T follicular helper cell (primary cell): ENCODE data around the gene CARMIL1.
"Not testable (repeated sequence)": the region's sequence is repeated elsewhere in the genome, so short reads cannot be mapped to it uniquely, and the experiment has no call there.

Experiments used
- DNase-seq: peaks from one replicate; pipeline ENCODE4 v3.0.0-alpha.2; 2020; ENCODE audit warnings: low read depth

The CARMIL1 gene

GRCh38 chr6:25370178-25371036 lies 91.2 kb downstream of the CARMIL1 start:
- DNase-seq, result no peak

DNA sequence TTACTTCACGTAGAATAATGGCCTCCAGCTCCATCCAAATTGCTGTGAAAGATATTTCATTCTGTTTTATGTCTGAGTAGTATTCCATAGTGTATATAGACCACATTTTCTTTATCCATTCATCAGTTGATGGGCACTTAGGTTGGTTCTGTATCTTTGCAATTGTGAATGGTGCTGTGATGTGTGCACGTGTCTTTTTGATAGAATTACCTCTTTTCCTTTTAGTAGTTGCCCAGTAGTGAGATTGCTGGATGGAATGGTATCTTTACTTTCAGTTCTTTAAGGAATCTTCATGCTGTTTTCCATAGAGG lies 91.8 kb downstream of the CARMIL1 start:
- no peak for DNase-seq

- no peak for DNase-seq
Measured at GRCh38 chr6:25375125-25375524, 96.0 kb downstream of the CARMIL1 start.

DNA sequence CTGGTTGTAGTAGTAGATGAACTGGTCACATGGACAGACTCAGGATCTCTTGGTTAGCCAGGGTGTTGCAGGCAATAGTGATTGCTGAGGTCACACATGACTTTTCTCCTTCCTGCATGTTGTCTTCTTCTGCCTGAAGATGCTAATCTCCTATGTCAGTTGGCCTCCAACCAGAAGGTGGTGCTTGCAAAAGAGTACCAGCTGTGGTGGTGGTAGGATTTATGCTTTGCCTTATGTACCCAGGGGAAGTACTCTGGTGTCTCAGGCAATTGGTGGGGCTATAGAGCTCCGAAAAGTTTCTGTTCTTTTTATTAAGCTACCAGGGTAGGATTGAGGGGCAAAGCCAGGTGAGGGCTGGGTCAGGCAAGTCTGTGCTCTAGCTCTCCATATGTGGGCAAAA lies 98.5 kb downstream of the CARMIL1 start:
- DNase-seq, result no peak

- no peak for DNase-seq
Measured at GRCh38 chr6:25381077-25381476, 101.9 kb downstream of the CARMIL1 start.

- not testable (repeated sequence) for DNase-seq
Measured at GRCh38 chr6:25382476-25382875, 103.3 kb downstream of the CARMIL1 start.

DNA sequence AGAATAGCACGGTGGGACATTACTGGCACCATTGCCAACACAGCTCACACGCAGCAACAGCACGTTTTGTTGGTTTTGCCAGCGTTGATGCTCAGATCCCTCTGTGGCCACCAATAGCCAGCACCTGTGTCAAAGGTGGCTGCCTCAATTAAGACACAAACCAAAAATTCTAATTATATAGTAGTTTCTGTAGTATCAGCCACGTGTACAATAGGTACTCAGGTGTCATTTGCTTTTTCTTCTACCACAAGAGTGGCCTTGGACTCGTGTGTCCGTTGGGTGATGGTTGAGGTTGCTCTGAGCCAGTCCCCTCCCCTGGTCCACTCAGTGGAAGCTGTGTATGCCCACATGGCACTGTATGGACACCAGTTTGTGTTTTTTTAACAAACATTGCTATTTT lies 105.1 kb downstream of the CARMIL1 start:
- DNase-seq, result no peak

GRCh38 chr6:25384967-25385366 lies 105.8 kb downstream of the CARMIL1 start:
- DNase-seq, result no peak

DNA sequence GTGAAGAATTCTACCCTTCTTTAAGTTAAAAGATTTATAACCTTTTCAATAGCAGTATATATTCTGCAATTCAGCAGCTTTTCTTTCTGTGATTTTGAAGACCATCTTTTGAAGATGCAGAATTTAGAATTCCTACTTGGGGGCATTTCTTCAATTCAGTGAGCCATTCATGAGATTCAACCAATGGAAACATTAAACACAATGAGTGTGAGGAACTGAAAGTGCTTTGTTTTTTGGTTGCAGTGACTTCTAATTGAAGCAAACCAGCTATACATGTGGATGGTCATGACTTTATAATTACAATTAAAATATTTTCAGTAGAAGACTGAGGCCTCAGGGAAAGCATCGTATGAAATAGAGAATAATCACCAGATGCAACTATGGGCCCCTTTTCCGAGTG lies 108.3 kb downstream of the CARMIL1 start:
- no peak for DNase-seq

DNA sequence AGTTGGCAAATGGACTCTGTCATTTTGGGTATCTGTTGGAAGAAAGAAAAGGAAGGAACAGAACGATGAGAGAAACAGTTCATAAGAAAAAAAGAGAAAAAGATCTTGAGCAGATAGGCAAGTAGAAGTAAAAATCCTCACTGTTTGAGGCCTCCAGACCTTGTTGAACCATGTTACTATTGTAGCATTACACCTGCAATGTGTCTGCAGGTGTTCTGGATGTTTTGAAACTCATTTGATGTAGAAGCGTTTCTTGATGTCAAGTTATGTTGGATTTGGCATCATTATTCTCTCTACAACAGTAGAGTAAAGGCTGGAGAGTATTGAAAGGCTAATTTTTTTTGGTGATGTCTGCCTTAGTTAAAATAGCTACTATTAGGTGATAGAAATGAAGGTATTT lies 108.7 kb downstream of the CARMIL1 start:
- DNase-seq, result no peak

DNA sequence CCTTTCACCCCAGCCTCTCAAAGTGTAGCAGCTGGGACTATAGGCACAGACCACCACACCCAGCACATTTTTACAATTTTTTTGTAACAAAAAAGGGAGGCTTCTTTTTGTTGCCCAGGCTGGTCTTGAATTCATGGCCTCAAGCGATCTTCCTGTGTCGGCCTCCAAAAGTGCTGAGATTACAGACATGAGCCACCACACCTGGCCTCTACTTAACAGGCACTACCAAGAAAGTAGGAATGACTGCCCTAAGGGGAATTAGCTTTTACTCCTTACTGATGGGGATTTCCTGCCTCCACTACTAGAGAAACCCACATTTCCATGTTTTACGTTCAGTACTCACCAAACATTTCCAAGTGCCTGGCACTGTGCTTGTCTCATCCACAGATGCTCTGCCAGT lies 109.6 kb downstream of the CARMIL1 start:
- DNase-seq, result no peak

DNA sequence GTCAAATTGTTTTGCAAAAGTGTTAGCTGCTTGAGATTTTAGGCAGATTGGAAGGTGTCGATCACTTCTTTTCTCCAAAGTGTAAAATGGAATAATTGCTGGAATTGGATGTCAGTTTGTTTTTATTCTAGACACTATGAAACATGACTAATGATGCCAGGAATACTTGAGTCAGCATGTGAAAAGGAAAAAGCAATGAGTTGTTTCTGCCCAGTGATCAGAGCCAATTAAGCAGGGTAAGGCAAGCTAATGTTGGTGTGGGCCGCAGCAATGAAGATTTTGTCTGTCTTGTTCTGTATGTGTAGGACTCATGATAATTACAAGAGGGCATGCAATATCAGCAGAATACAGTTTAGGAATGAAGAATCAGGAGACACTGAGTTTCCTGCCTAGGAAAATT lies 110.3 kb downstream of the CARMIL1 start:
- DNase-seq, result no peak

GRCh38 chr6:25392372-25392771 lies 113.2 kb downstream of the CARMIL1 start:
- no peak for DNase-seq

DNA sequence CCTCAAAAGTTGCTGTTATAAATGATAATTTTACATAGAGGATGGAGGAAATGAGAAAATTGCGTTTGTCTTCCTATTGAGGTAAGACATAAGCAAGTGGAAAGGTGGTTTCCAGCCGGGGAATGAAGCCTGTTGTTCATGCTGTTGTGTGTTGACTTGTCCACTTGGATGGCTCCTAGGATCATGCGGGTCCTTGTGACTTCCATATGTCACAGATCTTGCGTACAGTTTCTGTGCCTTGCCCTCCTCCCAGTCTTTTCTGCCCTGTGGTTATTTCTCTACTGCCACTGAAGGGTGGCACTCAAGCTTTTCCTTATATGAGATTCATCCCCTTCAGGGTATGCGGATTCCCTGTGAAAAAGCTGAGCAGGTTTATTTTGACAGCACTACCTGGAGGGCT lies 116.6 kb downstream of the CARMIL1 start:
- DNase-seq, result no peak

GRCh38 chr6:25397406-25397805 lies 118.2 kb downstream of the CARMIL1 start:
- DNase-seq, result no peak

- no peak for DNase-seq
Measured at GRCh38 chr6:25399885-25400284, 120.7 kb downstream of the CARMIL1 start.

DNA sequence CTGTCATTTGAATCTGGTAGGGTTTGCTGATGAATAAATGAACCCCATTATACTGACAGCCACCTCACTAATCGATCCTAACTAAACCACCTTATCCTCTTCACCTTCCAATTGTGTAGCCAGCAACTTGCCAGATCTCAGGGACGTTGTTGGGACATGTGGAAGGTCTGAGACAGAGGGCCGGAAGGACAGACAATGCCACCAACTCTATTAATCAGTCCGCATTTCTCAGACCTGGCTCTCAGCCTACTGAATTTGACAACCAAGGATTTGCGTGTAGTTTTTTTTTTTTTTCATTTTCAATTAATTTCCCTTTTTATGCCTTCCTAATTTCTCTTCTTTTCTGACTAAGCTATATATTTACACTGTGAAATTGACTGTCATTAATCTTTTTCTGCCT lies 122.5 kb downstream of the CARMIL1 start:
- no peak for DNase-seq

DNA sequence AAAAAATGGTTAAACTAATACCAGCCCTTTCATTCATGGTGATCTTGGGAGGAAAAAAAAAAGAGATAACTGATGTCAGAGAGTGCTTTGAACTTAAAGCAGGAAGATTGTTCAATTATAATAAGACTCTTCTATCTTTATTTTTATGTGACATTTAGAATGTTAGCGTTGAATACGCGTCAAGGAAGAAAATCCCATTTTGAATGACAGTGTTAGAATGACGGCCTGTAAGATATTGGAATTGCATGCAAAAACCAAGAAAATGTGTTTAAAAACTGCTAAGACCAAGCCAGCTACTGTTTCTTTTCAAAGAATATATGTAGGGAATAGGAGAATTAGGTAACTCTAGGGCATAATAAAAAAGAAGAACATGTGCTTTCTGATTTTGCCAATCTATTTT lies 123.0 kb downstream of the CARMIL1 start:
- DNase-seq, result no peak

DNA sequence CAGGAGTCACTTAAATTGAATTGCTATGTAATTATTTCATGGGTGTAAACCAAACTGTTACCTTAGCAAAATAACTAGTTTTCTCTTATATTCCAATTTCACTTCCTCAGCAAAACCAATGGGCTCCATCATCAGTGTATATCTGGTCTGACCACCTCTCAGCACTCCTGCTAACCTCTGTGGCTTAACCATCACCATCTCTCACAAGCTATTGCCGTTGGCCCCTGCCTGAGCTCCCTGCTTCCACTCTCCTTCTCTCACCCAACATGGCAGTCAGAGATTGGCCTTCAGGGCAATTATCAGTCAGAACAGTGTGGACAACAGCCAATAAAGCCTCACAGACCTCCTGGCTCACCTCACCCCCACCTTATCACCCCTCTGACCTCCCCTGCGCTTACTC lies 124.0 kb downstream of the CARMIL1 start:
- DNase-seq, result no peak

- no peak for DNase-seq
Measured at GRCh38 chr6:25404091-25404490, 124.9 kb downstream of the CARMIL1 start.

- DNase-seq, result peak; percentile 6
Measured at GRCh38 chr6:25404693-25405169, 125.6 kb downstream of the CARMIL1 start.

DNA sequence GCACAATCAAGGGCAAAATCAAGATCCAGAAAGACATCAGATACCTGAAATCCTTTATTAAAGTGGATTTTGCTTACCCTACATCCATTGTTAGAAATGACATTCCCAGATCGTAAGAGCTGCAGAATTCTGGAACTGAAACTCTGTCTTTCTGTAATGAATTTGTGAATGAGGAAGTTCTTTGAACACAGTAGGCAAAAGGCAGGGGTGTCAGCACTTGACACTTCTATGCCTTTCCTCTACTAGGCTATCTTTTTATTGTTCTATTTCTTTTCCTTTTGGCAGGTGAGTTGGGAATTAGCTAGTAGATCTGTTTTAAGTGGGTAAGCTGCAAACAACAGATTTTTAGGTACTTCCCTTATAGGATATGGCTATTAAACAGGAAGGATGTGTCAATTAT lies 126.3 kb downstream of the CARMIL1 start:
- DNase-seq, result no peak

DNA sequence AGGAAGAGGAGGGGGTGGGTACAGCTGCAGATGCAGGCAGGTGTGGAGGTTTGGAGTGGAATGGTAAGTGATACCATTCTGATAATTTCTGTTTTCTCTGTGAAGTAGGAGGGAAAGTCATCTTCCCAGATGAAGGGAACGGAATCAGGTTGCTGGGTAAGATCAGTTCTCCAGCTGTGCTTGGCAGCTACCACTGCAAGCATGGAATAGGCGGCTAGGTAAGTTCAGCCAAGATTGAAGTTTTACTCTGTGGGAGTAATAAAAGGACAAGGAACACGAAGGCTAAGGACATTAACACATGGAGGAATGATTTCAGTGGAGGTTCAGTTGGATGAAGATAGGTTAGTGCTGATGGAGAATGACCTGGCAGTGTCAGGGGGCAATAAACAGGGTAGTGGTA lies 128.3 kb downstream of the CARMIL1 start:
- no peak for DNase-seq

- DNase-seq, result no peak
Measured at GRCh38 chr6:25410102-25410501, 130.9 kb downstream of the CARMIL1 start.
